ENCODE results near the gene RAF1.

RAF1 gene

GRCh38 chr3:12591456-12591855 lies 72.5 kb downstream of the RAF1 start:
- DNase-seq (ENCODE audit: low spot score): no peak

- peak; percentile 58 for DNase-seq (ENCODE audit: low spot score)
Measured at GRCh38 chr3:12590096-12590495, 73.8 kb downstream of the RAF1 start.

GRCh38 chr3:12588039-12589009 lies 75.6 kb downstream of the RAF1 start:
- DNase-seq (ENCODE audit: low spot score): no peak

- no peak for DNase-seq (ENCODE audit: low spot score)
Measured at GRCh38 chr3:12586403-12586802, 77.5 kb downstream of the RAF1 start.

GRCh38 chr3:12585970-12586369 lies 77.9 kb downstream of the RAF1 start:
- DNase-seq (ENCODE audit: low spot score): no peak

- no peak for DNase-seq (ENCODE audit: low spot score)
Measured at GRCh38 chr3:12585181-12585580, 78.7 kb downstream of the RAF1 start.

- no peak for DNase-seq (ENCODE audit: low spot score)
Measured at GRCh38 chr3:12584083-12584482, 79.8 kb downstream of the RAF1 start.

GRCh38 chr3:12583280-12583679 lies 80.6 kb downstream of the RAF1 start:
- DNase-seq (ENCODE audit: low spot score): no peak

- no peak for DNase-seq (ENCODE audit: low spot score)
Measured at GRCh38 chr3:12582730-12583129, 81.2 kb downstream of the RAF1 start.

- DNase-seq (ENCODE audit: low spot score): no peak
Measured at GRCh38 chr3:12579905-12580304, 84.0 kb downstream of the RAF1 start.

- DNase-seq (ENCODE audit: low spot score): no peak
Measured at GRCh38 chr3:12579456-12579855, 84.5 kb downstream of the RAF1 start.

GRCh38 chr3:12578742-12579141 lies 85.2 kb downstream of the RAF1 start:
- DNase-seq (ENCODE audit: low spot score): no peak

GRCh38 chr3:12577379-12577778 lies 86.5 kb downstream of the RAF1 start:
- DNase-seq (ENCODE audit: low spot score): no peak

GRCh38 chr3:12574661-12575060 lies 89.3 kb downstream of the RAF1 start:
- no peak for DNase-seq (ENCODE audit: low spot score)

- no peak for DNase-seq (ENCODE audit: low spot score)
Measured at GRCh38 chr3:12574131-12574530, 89.8 kb downstream of the RAF1 start.

GRCh38 chr3:12571986-12572385 lies 91.9 kb downstream of the RAF1 start:
- DNase-seq (ENCODE audit: low spot score): no peak

GRCh38 chr3:12569836-12570235 lies 94.1 kb downstream of the RAF1 start:
- DNase-seq (ENCODE audit: low spot score): no peak

GRCh38 chr3:12568747-12569146 lies 95.2 kb downstream of the RAF1 start:
- DNase-seq (ENCODE audit: low spot score): no peak

GRCh38 chr3:12566976-12567375 lies 96.9 kb downstream of the RAF1 start:
- no peak for DNase-seq (ENCODE audit: low spot score)

GRCh38 chr3:12562451-12562850 lies 101.5 kb downstream of the RAF1 start:
- DNase-seq (ENCODE audit: low spot score): no peak

- no peak for DNase-seq (ENCODE audit: low spot score)
Measured at GRCh38 chr3:12561397-12561796, 102.5 kb downstream of the RAF1 start.

- DNase-seq (ENCODE audit: low spot score): no peak
Measured at GRCh38 chr3:12560505-12561190, 103.3 kb downstream of the RAF1 start.

- DNase-seq (ENCODE audit: low spot score): no peak
Measured at GRCh38 chr3:12559520-12559919, 104.4 kb downstream of the RAF1 start.
